KBM-7 (cell line): ENCODE results near the gene INPP4A.

Experiments used
- DNase-seq: peaks from one replicate; pipeline ENCODE4 v3.0.0-alpha.2; 2015
- in situ Hi-C: fragments of 300-500 bp; cut with MboI; formaldehyde crosslinking; loops from 2 replicates; pipeline ENCODE4 v1.14.3; 2020; ENCODE audit warnings: low sequenced_read_pairs, low pct_unique_long_range_greater_than_20kb, mixed read lengths

The INPP4A gene

GRCh38 chr2:98487101-98487805 is 42.6 kb downstream of the INPP4A start:
- in situ Hi-C loops, result no loop called here
- no peak for DNase-seq

- DNase-seq, result peak; percentile 65
- in situ Hi-C loops, result no loop called here
Observed at GRCh38 chr2:98487806-98488189, 43.1 kb downstream of the INPP4A start.

DNA sequence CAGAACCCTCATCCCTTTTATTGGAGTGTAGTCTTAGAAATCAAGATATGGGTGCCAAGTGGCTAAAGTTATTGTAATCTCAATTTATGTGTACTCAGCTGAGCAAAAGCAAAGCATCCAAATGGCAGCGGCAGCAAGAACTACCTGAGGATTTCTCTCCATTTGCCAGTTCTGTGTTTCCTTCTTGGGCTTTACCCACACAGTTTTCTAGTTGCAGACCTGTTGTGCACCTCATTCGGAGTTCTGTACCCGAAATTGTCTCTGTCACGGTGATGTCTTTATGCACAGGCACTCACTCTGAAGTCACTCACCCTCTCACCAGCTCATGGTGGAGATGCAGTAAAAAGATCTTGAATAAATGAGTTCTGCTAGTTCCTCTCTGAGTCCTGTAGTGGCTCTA is 43.6 kb downstream of the INPP4A start:
- in situ Hi-C loops, result no loop called here
- DNase-seq, result no peak

GRCh38 chr2:98489486-98489885 is 44.8 kb downstream of the INPP4A start:
- no peak for DNase-seq
- in situ Hi-C loops, result no loop called here

DNA sequence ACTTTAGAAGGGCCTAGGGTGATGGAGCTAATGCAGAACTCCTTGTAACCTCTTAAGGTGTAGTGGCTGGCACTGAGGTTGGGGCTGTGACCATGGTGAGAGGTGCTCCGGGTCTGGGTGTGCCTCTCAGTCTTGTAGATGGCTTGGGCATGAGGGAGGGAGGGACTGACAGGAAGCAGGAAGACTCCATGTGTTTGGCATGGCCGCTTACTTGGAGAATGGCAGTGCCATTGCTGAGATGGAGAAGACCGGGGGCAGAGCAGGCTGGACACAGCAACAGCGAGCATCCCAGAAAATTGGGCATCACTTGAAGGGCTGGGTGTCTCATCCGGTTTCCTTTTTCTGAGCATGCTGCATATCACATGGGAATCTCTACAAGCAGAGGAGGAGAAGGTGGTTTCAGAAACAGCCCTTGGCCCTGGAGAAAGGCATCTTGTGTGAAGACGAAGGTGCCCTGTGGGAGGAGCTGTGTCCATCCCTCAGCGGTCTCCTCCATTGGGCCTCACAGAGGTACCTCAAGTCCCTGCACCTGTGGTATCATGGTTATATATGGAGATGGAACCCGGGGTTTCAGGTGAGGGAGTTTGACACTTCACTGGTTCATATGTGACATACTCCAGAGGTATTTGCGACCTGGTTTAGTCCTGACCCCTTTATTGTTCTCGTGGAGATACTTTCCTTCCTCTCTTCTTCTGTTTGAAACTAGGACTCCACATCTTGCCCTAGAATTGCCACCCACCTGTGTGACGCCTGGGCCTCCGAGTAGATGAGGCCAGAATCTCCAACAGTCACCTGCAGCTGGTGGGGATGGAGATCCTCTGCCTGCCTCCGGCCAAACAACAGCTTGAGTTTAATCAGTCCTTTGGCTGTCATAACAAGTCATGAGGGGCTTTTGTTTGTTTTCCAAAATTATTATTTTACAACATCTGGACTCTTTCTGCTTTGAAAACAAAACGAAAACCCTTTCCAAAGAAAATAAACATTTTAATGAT is 45.6 kb downstream of the INPP4A start:
- DNase-seq, result no peak
- in situ Hi-C loops, result no loop called here

GRCh38 chr2:98492441-98492840 is 47.8 kb downstream of the INPP4A start:
- in situ Hi-C loops, result no loop called here
- DNase-seq, result no peak

- in situ Hi-C loops, result no loop called here
- no peak for DNase-seq
Observed at GRCh38 chr2:98494699-98495098, 50.0 kb downstream of the INPP4A start.

- in situ Hi-C loops, result no loop called here
- DNase-seq, result no peak
Observed at GRCh38 chr2:98496750-98497493, 52.3 kb downstream of the INPP4A start.

DNA sequence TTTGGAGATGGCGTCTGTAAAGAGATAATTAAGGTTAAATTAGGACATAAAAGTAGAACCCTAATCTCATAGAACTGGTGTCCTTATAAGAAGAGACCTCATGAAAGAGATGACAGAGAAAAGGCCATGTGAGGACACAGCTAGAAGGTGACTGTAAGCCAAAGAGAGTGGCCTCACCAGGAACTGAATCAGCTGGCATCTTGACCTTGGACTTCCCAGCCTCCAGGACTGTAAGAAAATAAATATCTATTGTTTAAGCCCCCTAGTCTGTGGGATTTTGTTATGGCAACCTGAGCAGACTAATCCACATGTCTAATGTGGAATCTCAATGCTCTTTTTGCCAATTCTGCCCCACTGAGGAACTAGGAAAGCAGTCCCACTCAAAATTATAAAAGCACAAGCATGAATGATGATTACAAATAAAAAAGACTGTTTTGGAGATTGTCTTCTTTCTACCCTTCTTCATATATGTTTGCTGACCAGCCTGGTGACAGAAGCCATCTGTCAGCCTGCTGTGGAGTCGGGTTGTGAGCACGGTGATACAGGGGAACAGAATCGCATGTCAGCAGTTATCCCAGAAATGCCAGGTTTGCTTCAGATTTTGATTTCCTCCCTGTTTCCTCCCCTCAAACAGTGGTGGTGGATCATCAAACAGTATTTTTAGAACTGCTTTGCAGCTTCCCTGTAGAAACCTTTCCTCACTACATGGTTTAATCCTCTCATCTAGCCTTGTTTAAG is 54.2 kb downstream of the INPP4A start:
- in situ Hi-C loops, result no loop called here

GRCh38 chr2:98500561-98500960 is 55.9 kb downstream of the INPP4A start:
- no peak for DNase-seq
- in situ Hi-C loops, result no loop called here

More for the DNA sequence above, 54.2 kb downstream of the INPP4A start:
- no peak for DNase-seq

GRCh38 chr2:98501223-98501622 is 56.6 kb downstream of the INPP4A start:
- in situ Hi-C loops, result no loop called here
- no peak for DNase-seq

DNA sequence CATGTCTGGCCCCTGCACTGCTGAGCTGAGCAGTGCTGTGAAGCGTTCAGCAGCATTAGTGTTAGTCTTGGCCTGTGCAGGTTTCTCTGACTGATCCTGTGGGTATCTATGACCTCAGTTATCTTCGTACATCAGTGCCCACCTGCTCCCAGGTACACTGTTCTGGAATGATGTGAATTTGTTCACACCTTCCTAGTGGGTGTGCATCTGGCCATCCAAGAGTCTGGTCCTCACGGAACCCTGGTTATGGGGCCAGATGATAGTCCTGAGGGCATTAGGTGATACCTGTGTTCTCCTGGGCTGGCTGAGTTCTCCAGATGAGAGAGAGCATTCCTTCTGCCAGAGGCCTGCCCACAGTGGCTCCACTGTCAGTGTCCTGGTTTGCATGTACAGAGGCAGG is 57.2 kb downstream of the INPP4A start:
- DNase-seq, result no peak
- in situ Hi-C loops, result no loop called here

DNA sequence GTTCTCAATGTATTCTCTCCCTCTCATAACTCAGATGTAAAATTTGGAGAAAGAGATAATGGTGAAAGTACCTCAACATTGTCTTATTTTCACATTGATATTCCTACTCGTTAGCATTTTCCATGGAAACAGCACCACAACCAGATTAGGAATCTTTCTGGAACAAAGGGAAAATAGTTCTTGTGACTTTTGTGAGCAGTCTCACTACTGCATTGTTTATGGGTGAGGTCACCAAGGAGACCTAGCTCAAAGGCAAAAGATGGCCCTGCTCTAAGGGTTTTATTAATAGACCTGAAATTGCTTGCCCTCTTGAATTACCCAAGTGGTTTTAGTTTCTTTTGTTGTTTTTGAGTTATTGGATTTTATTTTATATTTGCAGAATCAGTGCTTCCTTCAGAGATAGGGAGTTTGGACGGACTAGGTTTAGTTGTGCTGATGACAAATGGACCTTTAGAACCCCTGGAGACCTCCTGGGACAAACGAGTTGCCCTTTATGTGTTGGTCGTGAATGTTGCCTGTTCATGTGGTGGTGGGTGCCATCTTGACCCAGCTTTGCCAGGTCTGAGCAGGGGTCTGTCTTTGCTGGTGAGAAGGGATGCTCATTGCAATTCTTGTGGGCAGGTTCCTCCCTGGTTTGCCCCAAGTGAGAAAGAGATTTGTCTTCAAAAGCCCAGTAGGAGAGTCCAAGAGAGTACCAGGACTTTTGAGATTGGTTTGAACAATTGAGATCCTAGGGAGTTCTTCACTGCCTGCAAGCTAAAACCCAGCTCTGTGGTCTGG is 58.1 kb downstream of the INPP4A start:
- DNase-seq, result no peak
- in situ Hi-C loops, result no loop called here

DNA sequence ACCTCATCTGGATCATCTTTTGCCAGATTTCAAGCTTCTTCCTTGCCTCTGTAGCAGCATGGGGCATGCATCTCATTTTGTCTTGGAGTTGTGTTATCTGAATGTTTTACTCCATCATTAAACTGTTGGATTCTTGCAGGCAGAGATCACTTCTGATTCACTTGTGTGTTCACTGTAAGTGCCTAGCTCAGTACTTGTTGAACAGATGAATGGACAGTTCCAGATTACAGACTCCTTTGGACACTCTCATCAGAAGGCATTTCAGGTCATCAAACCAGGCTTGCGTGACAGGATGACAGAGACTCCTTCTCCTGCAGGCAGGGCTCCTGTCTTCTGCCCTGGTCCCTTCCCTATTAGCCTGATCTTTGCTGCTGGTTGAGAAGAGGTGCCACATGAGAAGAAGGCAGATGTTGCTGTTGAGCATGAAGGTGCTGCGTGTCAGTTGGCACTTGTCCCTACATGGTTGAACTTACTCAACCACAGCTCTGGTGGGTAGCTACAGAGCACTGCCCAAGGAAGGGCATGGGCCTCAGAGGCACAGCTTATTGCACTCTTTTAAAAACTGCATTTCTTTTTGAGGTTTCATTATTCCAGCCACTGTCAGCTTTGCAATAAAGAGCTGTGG is 58.9 kb downstream of the INPP4A start:
- DNase-seq, result no peak
- in situ Hi-C loops, result no loop called here

DNA sequence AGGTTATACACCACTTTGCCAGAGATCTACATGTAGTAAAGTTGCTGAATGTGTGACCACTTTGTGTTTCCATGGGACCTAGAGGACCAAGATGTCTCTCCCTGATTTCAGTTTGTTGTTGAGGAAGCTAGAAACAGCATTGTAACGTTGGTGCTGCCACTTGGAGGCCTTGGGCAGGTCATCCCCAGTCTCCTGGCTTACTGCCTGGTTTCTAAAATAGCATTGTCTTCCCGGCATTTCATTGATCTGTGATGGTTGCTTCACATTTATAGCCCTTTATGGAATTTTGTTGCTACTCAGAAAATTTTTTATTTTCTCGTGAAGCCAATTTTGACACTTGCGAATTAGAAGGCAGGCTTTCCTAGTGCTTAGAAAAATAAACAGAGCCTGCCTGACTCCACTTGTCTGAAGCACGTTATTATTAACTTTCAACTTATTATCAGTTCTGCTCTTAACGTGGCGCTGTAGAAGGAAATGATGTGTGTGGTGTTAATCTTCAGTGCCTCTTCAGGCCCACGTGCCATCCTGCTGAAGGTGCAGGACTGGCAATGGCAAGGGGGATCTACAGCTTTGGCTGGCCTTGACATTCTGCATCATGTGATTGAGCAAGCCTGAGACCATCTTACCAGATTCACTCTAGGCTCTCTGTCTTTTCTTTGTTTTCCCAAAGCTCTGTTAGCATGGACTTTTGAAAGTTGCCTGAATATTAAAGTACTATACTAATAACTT is 59.9 kb downstream of the INPP4A start:
- DNase-seq, result no peak
- in situ Hi-C loops, result no loop called here

GRCh38 chr2:98505311-98505808 is 60.7 kb downstream of the INPP4A start:
- peak; percentile 59 for DNase-seq
- in situ Hi-C loops, result no loop called here

DNA sequence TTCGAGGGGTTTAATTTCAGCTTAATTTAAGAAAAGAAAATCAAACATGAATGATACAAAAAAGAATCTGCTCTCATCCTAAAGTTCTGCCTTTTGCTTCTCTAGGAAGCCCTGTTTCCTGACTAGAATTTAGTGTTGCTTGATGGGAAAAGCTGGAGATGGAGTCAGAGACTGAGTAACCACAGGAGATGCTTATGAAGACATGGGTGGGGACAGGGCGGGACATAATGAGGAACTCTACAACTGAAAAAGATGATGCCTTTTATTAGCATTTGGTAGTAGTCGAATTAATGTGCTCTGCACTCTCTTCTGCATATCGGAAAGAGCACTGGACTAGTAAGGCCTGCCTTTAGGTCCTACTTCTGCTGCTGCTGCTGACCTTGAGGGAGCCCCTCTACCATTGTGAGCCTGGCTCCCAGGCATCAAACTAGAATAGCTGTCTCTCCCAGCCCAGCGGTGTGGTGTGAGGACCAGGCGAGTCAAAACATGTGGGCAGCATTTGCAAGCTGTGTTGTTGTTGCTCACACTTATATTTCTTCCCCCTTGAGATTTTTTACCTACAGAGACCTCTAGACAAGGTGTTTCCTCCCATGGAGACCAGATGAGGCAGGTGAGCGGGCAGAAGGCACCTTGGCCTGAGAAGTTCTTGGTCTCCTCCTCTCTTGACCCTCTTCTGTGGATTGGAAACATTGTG is 61.5 kb downstream of the INPP4A start:
- in situ Hi-C loops, result no loop called here
- DNase-seq, result no peak
